GM21528 (cell line): ENCODE data around the gene FILIP1.

Source experiments
- ATAC-seq: cut with Tn5 transposase; IDR thresholded peaks from one replicate; pipeline ENCODE4 v1.9.1; 2021; ENCODE audit warnings: mild to moderate bottlenecking, moderate library complexity; ENCODE audit not compliant: unreplicated experiment, low FRiP score

The FILIP1 gene

DNA sequence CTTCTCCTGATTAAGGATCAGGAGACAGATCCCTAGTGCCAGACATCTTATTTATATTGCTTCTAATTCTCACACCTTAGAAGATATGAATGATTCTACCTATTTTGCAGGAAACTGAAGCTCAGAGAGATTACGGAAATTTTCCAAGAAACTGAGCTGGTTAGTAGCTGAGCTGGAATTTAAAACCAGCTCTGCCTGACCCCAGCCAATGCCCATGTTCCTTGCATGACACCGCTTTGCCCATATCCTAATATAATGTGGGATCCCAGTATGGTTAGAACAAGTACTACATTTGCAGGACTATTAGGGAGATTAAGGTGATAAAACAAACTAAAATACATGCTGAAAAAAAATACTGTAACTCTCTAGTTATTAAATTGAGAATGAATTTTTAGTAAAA is 210.9 kb downstream of the FILIP1 start:
- no peak for ATAC-seq

DNA sequence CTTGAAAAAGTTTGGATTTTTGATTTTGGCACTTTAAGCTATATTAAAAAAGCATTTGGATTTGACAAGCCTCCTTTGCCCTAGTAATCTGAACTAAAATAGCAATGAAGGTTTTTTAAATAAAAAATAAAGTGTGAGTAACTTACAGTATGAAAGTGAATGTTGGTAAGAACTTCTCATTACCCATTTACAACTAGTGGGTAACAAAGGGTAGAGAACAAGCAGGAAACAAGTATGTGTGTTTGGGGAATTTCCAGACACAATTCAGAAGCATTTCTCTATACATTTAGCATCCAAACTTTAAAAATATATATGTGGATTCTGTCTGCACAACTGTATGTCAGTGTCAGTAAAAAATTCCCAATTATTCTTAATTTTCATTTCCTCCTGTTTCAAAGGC is 211.9 kb downstream of the FILIP1 start:
- ATAC-seq, result no peak

GRCh38 chr6:75280131-75280855 is 213.3 kb downstream of the FILIP1 start:
- ATAC-seq, result no peak

- no peak for ATAC-seq
Measured at GRCh38 chr6:75279418-75279817, 214.2 kb downstream of the FILIP1 start.

DNA sequence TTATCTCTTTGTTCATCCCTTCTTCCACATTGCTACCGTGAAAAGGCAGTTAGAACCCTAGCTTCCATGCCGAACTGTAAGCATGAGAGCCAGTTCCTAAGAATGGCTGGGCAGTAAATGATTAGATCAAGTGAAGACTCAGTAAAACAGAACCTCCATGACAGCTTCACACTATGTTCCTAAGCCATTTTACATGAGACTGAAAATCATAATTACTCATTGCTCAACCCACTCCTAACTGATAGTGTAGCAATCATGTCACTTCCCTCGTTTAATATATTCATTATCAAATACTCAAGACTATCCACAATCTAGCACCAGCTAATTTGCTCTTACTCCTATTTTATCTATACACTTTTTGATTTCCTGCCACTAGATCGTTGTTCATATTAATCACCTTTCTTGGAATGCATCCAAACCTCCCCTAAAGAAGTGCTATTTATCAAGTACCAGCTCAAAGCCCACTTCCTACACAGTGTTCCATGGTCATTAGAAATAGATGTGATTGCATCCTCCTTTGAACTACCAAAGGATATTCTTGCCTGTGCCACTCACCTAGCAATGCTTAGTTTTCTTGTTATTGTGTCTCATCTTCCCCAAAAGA is 215.0 kb downstream of the FILIP1 start:
- no peak for ATAC-seq

GRCh38 chr6:75275067-75275466 is 218.5 kb downstream of the FILIP1 start:
- no peak for ATAC-seq

DNA sequence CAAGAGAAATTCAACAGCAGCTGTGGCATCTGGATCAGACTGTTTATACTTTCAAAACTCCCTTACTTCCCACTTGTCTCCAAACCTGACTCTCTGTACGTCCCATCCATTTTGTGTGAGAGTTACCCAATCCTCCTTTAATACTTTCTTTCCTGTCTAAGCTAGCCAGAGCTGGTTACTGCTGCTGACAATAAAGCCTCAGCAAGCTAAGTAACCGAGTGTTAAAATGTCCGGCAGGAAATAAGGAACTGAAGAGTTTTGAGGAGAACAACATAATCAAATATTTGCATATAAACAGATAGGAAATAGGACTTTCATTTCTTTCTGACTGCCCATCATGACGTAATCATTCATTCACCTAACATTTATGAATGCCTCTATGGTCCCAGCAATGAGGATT is 220.6 kb downstream of the FILIP1 start:
- ATAC-seq, result no peak

- ATAC-seq, result no peak
Measured at GRCh38 chr6:75272145-75272840, 221.3 kb downstream of the FILIP1 start.

GRCh38 chr6:75268988-75269354 is 224.6 kb downstream of the FILIP1 start:
- no peak for ATAC-seq

GRCh38 chr6:75268121-75268987 is 225.2 kb downstream of the FILIP1 start:
- ATAC-seq, result no peak

DNA sequence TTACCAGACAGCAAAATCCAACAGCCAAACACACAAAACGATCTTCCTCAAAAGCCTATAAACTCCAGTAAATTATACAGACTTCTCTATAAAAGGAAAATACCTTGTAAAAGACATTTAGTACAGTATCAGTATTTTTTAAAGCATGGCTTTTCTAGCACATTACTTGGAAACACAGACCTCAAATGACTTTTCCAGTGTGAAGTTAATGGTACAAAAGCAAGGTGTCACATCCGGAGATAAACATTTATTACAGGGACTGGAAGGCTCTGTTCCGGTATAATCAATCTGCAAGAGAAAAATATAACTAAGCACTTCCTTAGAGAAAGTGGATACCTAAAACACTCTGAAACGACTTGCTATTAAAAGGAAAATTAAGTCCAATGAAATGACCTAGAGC is 226.1 kb downstream of the FILIP1 start:
- no peak for ATAC-seq

GRCh38 chr6:75266716-75267291 is 226.8 kb downstream of the FILIP1 start:
- peak; percentile 76 for ATAC-seq

GRCh38 chr6:75263401-75263750 is 230.2 kb downstream of the FILIP1 start:
- ATAC-seq, result no peak

DNA sequence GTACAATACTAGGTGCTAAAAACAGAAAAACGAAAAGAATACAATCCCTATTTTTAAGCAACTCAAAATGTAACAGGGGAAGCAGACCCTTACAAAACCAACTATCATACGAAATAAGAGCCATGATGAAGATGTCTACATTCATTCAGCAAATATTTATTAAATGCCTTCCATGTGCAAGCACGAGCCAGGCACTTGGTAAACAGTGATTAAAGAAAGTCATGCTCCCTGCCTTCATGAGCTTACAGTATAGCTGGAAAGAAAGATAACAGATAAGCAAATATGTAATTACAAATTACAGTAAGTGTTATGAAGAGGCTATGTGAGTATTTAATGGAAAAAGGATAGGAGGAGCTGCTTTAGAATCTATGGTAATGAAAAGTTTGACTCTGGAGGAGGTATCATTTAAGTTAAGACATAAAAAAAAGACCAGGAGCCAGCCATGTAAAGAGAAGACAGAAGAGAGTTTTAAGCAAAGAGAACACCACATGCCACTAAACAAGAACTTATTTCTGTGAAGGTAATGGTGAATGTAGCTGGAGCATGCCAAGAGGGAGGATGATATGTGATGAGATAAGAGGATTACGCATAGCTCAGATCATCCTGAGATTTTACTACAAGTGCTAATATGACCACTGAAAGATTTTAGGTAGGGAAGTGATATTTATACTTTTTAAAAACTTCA is 230.7 kb downstream of the FILIP1 start:
- no peak for ATAC-seq

- ATAC-seq, result no peak
Measured at GRCh38 chr6:75261299-75261698, 232.3 kb downstream of the FILIP1 start.

DNA sequence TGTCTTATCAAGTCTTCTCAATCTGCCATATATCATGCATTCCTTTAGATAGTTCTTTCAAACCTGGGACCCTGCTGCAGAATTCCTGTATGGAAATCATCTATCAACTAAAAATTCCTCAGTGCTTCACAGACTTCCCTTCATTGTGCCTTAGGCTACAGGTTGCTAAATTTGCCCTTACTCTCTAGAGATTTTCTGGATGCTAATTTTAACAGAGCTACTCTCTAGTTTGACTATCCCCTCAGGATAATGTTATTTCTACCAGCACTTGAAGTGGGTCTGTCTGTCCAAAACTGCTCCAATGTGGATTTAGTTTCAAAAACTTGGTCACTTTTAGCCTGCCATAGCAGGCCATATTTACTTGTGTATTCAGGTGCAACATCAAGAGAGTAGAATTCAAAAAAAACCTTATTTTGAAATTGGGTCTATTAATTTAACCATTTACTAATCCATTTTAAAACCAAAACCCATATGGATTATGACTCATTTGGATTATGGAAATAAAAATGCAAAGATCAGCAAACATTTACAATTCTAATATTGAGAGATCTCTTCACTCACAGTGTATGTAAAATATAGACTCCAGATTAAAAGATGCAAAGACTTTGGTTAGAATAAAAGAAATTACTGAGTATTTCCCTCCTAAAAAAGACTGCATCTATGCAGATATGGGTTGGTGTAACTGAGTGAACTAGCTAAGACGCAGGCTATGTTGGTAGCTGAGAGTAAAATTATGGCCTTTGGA is 236.1 kb downstream of the FILIP1 start:
- ATAC-seq, result no peak

GRCh38 chr6:75250552-75250951 is 243.0 kb downstream of the FILIP1 start:
- no peak for ATAC-seq

DNA sequence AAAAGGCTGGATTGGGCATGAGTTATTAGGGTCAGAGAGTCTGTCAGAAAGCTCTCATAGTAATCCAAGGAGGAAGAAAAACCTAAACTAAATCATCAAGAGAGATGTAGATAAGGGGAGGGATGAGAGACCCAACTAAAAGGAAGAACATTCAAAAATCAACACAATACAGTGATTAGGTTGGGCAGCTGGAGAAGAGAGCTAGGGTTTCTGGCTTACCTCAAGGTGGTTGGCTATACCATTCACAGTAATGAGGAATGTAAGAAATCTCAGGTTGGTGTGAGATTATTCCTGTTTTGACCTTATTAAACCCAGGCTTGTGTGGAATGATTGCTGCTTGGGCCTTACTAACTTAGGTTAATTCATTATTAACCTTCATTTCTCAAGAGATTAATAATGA is 243.8 kb downstream of the FILIP1 start:
- no peak for ATAC-seq

DNA sequence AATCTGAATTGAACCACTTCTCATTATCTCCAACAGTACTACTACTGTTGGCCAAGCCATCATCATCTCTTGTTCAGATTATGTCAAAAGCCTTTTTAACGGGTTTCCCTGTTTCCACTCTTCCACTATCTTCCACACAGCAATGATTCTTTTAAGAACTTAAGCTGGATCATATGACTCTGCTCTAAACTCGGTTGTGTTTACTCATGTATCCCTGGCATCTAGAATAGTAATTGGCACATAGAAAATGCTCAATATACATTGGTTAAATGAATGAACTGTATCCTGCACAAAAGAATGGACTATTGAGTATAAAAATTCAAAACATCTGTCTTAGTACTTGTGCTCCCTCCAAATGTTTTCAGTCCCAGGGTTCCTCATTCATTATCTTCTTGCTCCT is 247.2 kb downstream of the FILIP1 start:
- ATAC-seq, result no peak
